NAMALWA (cell line): ENCODE measurements around the gene CFAP299.
"Not testable (repeated sequence)": the region's sequence is repeated elsewhere in the genome, so short reads cannot be mapped to it uniquely, and the experiment has no call there.

Source experiments
- DNase-seq: peaks from one replicate; pipeline ENCODE4 v3.0.0-alpha.2; 2015; ENCODE audit warnings: low spot score

Gene CFAP299

DNA sequence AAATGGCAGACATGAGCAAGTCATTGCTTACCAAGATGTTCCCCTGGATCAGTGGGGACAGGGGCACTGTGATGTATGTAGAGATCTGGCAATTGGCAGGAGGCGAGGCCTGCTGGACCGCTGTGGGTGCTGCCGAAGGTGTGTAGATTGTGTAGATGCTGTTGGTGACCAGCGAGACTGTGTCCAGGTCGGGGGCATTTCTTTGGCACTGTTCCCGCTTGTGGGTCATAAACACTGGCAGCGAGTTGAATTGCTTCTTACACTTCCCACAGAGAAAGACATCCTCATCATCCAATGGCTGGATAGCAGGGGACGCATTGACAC, 52.7 kb downstream of the CFAP299 start:
- DNase-seq: no peak

DNA sequence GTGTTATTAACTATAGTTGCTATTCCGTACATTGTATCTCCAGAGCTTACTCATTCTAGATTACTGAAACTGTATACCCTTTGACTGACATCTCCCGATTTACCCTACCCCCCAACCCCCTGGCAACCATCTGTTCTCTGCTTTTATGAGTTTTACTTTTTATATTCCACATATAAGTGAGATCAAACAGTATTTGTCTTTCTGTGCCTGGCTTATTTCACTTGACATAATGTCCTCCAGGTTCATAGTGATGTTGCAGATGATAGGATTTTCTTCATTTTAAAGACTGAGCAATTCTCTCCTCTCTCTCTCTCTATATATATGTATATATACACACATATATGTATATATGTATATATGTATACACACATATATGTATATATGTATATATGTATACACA, 54.6 kb downstream of the CFAP299 start:
- DNase-seq: no peak

DNA sequence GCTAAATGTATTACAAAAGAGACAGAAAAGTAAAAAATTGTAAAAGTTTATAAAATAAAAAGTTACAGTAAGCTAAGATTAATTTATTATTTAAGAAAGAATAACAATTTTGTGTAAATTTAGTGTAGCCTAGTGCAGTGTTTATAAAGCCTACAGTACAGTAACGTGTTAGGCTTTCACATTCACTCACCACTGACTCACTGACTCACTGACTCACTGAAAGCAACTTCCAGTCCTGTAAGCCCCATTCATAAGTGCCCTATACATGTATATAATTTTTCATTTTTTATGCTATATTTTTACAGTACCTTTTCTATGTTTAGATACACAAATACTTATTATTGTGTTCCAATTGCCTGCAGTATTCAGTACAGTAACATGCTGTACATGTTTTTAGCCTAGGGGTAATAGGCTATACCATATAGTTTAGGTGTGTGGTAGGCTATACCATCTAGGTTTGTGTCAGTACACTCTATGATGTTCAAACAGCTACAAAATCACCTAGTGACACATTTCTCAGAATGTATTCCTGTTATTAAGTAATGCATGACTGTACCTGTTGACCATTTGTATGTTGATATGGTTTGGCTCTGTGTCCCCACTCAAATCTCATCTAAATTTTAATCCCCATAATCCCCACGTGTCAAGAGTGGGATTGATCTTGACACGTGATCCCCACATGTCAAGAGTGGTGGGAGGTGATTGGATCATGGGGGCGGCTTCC, 57.9 kb downstream of the CFAP299 start:
- DNase-seq: no peak

DNA sequence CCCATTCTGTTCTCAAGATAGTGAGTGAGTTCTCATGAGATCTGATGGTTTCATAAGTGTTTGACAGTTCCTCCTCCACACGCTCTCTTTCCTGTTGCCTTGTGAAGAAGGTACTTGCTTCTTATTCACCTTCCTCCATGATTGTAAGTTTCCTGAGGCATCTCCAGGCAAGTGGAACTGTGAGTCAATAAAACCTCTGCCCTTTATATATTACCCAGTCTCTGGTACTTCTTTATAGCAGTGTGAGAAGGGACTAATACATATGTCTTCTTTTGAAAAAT, 58.4 kb downstream of the CFAP299 start:
- no peak for DNase-seq

DNA sequence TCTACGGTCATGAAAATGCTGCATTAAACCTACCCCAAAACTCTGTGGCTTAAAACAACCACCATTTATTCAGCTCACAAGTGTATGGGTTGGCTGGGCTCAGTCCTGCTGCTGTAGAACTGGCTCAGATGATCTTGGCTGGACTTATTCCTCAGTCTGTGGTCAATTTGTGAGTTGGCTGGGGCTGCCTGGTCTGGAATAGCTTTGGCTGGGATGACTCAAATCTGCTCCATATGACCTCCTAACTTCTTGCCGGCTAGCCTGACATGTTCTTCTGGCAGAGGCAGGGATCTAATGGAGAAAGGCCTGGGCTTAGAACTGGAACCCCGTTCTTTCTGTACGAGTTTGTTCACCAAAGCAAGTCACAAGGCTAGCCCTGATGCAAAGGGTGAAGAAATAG, 71.7 kb downstream of the CFAP299 start:
- DNase-seq: no peak

DNA sequence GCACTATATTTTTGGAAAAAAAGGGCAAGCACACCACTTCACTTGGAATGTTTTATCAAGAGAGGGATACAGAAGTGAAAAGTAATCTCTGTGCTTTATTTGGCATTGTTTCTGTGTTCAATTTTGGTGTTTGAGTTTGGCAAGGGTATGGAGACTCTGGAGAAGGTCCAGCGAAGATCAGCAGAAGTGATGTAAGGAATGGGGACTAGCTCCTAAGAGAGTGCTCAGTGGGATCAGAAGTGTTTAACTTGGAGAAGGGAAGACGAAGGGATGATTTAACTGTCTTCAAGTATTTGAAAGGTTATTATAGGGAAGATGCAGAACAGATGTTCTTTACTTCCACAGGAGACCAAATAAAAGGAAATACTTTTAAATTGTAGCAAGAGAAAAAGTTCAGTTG, 74.3 kb downstream of the CFAP299 start:
- DNase-seq: no peak

DNA sequence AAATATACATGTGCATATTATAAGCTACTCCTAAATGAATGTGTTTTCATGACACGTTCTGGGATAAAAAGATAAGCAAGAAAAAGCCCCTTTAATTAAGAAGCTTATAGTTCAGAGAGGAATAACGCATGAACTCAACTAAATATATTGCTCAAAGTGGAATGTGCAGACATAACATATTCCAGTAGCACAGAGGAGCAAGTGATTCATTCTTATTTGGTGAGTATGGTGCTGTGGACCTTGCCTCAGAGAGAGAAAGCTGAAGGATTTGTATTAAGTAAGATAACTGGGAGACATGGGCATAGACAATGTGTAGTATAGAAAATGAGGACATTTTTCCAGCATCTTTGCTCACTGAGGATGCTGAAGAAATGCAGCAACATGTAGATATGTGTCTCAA, 76.8 kb downstream of the CFAP299 start:
- no peak for DNase-seq

DNA sequence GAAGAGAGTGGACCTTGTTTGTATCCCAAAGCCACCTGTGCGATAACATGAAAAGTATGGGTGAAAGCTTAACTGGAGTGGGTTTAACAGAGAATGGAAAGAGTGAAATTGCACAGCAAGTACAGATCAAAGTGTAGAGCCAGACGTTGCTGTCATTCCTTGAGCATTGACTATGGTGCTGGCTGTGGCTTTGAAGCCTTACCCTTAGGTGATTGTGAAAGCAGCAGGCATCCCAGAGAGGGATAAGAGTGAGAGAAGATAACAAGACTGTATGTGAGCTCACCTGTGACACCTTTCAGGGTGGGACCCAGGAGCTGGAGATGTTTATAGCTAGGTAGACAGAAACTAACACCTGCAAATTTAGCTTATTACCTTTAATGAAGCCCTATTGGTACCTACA, 77.6 kb downstream of the CFAP299 start:
- DNase-seq: no peak

DNA sequence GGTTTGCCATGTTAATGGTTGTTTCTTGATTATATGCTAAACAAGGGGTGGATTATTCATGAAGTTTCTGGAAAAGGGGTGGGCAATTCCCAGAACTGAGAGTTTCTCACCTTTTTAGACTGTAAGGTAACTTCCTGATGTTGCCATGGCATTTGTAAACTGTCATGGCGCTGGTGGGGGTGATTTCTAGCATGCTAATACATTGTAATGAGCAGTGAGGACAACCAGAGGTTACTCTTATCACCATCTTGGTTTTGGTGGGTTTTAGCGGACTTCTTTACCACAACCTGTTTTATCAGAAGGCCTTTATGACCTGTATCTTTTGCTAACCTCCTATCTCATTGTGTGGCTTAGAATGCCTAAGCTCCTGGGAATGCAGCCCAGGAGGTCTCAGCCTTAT, 81.5 kb downstream of the CFAP299 start:
- DNase-seq: no peak

DNA sequence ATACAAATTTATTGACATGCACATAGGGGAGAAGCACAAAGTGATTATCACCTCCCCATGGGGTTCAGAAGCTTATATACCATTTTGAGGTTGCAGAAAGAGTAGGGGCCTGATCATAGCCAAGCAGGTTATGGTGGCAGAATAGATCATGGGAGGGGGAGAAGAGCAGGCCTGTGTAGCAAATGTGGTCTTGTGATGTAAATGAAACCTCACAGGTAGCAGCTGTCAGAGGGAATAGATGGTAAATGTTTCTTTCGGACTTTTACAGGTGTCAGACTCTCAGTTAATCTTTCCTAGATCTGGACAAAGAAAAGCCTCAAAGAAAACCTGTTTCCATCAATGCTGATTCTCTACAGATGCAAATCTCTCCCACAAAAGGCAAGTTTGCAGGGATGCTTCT, 84.4 kb downstream of the CFAP299 start:
- no peak for DNase-seq

DNA sequence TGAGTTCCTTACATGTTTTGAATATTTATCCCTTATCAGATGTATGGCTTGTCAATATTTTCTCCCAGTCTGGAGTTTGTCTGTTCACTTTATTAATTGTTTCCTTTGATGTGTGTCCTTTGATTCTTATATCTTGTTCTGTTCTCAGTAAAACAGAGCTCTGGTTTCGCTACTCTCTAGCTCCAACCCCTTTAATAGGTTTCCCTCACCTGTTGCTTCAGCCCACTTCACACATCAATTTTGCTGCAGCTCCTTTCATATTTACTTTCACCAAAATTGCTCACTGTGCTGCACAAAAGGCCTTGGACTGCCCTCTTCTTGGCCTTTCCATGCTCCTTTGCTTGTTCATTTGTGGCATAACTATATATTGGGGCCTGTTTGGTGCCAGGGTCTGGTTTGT, 85.1 kb downstream of the CFAP299 start:
- DNase-seq: no peak

DNA sequence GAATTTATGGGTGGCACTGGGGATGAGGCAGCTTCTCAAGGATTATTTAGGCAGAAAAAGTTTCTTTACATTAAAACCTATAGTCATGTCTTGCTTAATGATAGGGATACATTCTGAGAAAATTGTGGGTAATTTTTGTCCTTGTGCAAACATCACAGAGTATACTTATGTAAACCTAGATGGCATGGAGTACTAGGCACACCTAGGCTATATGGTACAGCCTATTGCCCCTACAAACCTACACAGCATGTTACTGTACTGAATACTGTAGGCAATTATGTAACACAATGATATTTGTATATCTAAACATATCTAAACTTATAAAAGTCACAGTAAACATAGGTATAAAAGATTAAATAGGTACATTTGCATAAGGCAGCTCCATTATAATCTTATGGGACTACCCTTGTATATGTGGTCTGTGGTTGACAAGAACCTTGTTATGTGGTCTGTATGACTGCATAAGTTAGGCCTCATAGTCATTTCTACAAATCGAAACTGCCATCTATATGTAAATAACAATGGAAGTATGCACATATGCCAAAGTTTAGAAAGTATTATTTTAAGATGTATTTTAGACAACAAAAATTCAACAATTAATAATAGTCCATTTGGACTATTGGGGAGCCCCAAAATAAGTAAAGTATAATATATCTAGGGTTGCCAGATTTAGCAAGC, 87.3 kb downstream of the CFAP299 start:
- DNase-seq: no peak

DNA sequence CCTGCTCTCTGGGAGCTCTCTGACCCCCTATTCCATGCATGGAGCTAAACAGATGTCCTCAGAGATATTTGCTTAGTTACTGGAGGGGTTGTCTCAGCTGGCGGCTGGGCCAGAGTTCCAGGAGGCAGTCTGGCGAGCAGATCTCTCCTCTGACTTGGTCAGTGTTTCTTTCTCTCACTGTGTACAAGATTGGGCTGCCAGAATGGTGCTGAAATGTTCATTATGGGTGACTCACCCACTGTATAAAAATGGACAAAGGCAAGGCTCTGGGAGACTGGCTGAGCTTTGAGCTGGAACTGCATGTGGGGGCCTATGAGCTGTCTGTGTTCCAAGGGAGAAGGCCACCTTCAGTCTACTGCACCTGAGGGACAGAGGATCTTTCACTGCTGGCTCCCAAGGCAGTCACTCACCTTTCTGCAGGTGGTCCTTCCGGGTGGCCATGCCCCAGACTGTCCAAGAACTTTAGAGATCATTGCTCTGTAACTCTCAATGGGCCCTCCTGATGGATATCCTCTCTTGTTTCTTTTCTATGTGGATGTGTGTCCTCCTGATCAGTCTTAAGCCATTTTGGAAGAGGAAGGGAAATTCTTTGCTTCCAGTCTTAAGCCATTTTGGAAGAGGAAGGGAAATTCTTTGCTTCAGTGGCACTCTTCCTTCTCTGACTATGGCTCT, 88.2 kb downstream of the CFAP299 start:
- DNase-seq: no peak

DNA sequence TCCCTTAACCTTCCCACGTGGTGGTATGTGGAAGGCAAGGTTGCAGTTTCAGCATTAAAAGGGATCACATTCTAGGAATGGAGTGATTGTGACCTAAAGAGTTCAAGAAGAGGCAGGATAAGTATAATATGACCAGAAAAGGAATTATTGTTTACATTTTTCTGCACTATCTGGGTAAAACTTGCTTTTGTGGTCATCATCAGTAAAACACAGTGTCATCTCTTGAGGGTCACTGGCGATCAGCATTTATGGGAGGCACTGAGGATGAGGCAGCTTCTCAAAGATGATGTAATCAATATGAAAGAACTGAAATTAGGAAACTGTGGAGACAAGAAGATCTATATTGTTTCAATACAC, 88.7 kb downstream of the CFAP299 start:
- no peak for DNase-seq

DNA sequence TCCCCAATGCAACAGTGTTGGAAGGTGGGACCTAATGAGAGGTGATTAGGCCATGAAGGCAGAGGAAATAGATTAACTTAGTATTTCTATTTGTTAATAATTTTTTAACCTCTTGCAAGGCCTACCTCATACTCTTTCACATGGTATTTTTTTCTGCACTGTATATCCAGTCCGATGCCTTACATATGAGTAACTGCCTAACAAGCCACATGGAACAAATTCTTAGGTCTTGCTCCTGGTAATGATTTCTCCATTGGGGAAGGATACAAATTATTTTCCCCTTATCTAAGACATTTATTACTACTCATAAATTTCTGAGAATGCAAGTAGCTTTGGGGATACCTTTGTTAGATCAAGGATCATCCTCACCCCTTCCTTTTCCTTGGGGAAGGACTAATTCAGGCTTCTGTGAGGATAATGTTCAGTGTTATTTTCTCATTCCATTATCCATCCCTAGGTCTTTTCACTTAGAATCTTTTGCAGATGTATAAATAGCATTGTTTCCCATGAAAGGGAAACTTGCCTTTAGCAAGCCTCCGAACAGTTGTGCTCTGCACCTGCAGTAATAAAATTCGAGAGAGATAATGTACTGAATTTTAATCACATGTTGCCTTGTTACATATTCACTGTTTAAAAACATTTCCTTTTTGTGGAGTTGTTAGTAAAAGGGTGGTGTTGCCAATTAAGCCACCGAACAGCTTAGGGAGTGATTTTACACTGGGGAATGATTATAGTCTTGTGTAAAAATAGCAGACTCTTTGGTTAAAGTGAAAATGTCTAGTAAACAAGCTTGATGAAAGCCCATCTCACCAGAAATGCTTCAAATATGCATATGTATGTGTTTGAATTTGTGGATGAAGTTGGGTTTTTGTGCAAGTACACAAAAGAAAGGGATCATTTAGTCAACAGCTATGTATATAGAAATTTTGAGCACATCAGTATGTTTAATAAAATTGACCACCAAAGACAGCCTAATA, 89.9 kb downstream of the CFAP299 start:
- DNase-seq: no peak

DNA sequence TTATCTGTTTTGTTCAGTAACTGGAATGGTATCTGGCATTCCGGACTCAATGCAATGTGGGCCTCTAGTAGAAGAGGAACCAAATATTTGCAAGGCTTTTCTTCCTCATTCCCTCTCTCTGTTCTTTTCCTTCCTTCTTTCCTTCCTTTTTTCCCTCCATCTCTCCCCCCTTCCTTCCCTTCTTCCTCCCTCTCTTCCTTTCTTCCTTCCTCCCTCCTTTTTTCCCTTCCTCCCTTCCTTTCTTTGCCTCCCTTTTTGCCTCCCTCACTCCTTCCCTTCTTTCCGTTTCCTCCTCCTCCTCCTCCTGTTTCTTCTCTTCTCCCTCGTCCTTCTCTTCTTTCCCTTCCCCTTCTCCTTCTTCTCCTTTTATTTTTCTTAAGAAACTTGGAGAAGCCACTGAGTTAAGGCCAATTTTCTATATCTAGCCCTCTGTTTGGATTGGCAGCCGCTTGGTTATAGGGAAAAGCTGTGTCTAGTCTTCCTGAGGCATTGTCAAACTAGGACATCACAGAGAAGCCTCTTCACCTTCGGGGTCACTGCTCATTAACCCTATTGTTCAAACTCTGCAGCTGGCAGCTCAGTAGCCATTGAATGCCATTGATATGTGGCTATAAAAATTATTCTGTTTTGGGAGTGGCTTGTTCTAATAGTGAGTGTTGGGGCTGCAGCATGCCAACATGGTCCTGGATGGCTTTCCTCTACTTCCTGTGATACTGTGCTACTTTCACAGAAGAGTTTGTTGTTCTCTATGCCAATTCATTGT, 95.9 kb downstream of the CFAP299 start:
- DNase-seq: no peak

DNA sequence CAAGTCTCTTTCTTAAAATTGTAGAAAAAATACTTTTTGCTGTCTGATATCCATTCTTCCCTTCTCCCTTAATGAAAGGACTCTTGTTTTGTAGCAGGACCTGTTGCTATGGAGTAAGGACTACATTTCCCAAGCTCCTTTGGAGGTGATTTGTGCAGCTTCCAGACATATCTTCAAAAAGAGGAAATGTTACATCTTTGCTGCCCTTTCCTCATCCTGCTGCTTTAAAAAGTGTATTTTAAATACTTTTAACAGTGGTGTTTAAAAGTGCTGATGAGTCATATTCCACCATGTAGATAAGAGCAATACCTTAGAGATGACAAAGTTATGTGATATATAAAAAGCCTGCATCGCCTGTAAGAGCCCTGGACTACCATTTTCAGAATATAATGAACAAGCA, 98.7 kb downstream of the CFAP299 start:
- DNase-seq: peak; percentile 6

DNA sequence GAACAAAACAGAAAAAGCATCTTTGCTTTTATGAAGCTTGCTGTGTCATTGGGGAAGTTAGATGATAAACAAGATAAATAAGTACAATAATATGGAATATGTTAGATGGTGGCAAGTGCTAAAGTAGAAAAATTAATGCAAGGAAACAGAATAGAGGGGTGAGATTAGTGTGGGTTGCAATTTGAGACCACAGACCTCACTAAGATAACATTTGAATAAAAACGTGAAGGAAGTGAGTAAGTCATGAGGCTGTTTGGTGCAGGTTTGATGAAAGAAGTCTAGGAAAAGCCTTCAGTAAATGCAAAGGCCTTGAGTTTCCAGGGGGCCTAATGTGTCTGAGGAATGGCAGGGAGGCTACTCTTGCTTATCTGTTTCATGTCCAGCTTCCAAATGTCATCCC, 102.5 kb downstream of the CFAP299 start:
- no peak for DNase-seq

DNA sequence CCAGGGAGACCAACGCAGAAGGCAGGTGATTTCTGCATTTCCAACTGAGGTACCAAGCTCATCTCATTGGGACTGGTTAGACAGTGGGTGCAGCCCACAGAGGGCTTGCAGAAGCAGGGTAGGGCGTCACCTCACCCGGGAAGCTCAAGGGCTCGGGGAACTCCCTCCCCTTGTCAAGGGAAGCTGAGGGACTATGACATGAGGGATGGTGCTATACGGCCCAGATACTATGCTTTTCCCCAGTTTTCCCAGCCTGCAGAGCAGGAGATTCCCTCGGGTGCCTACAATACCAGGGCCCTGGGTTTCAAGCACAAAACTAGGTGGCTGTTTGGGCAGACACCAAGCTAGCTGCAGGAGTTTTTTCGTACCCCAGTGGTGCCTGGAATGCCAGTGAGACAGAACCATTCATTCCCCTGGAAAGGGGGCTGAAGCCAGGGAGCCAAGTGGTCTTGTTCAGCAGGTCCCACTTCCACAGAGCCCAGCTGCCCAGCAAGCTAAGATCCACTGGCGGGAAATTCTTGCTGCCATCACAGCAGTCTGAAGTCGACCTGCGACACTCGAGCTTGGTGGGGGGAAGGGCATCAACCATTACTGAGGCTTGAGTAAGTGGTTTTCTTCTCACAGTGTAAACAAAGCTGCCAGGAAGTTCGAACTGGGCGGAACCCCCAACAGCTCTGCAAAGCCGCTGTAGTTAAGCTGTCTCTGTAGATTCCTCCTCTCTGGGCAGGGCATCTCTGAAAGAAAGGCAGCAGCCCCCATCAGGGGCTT, 103.9 kb downstream of the CFAP299 start:
- not testable (repeated sequence) for DNase-seq

DNA sequence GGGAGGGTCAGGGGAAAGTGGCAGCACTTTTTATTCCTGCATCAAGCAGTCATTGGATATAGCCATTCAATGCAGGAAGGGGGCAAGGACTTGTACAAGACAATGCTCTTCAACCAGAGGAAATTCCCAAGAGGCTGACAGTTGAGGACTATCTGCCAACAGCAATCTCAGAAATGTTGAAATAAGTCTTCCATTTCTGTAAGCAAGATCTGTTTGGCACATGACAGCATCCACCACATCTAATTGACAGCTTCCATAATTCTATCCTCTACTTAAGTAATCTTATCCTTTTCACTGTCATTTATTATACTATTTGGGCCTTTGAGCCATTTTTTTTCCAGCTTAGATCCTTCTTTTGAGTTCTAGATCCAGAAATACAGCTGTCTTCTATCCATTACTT, 110.7 kb downstream of the CFAP299 start:
- DNase-seq: no peak

DNA sequence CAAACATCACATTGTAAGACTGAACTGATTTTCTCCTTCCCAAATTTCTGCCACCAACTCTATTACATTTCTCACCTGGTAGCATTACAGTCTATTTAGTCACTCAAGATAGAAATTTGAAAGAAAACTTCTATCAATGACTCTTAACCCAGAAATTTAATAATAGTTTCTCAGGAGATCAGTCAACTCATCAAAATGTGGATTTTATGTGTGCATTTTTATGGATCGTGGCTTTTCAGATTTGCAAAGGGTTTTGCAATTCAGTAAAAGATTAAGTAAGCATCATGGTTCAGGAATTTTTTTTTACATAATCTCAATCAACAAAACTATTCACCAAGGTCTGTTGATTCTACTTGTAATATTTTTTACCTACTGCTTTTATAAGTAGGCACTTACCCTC, 111.1 kb downstream of the CFAP299 start:
- no peak for DNase-seq
